GM23248 (cell line): ENCODE measurements around the gene TEAD1.

Source experiments
- EZH2 ChIP-seq: fragments of 200-600 bp; sonication (generic); IDR thresholded peaks from 2 replicates; pipeline ENCODE4 v1.6.1; 2018; ENCODE audit warnings: antibody characterized with exemption, mild to moderate bottlenecking; ENCODE audit not compliant: insufficient read depth, poor library complexity, severe bottlenecking
- EZH2phosphoT487 ChIP-seq: fragments of 200-600 bp; sonication (generic); IDR thresholded peaks from 2 replicates; pipeline ENCODE4 v1.6.1; 2018; ENCODE audit warnings: antibody characterized with exemption, moderate library complexity, mild to moderate bottlenecking, low read depth; ENCODE audit not compliant: insufficient read depth

GRCh38 chr11:12800032-12800671, 125.9 kb downstream of the TEAD1 start:
- TF ChIP-seq EZH2 (no peak), EZH2phosphoT487 (no peak)
